Peyer's patch (tissue), 4 donors: ENCODE data around the gene TMEM140.

Experiments
- CTCF ChIP-seq, 6 experiments: fragments of 450-650 bp in 4 of 6; fragments of 200-600 bp in 2 of 6; sonication (generic) in 1 of 6; IDR thresholded peaks; one replicate each; pipeline ENCODE4 v1.5.1; 2017 to 2019; ENCODE audit warnings: antibody characterized with exemption in 6 of 6, mild to moderate bottlenecking in 3 of 6, moderate library complexity in 1 of 6
- POLR2A ChIP-seq, 2 donors: fragments of 450-650 bp; IDR thresholded peaks; one replicate each; pipeline ENCODE4 v1.5.1; 2017; ENCODE audit warnings: antibody characterized with exemption in 2 of 2, mild to moderate bottlenecking in 2 of 2, moderate library complexity in 2 of 2

GRCh38 chr7:135192914-135193536 is 45.2 kb downstream of the TMEM140 start:
- TF ChIP-seq CTCF (IDR thresholded peaks at IDR 0.05) (no peak), POLR2A (IDR thresholded peaks at IDR 0.05) (no peak)
